K562 (cell line): ENCODE measurements around the gene SFRP5. TPM values are rescaled to one million over a fixed set of nuclear protein-coding genes. Genes with fewer than 3 reads are reported as not detected.

Source experiments
- ATAC-seq: fragments of 200-7000 bp; cut with Tn5 transposase; 3 replicates; pipeline ENCODE4 v1.9.1; 2020; ENCODE audit warnings: moderate library complexity
- BruUV-seq: library from RNA; stranded (reverse); fragments of 400-500 nt; replicated peaks from 2 replicates; lab custom pipeline; 2021; lab: Mats Ljungman, UMichigan
- CTCF ChIA-PET: fragments of 300-600 bp; formaldehyde crosslinking; extraction: SDS; loops from one replicate; lab custom pipeline; 2021; ENCODE audit warnings: low intra/inter-chr PET ratio; lab: Yijun Ruan, JAX
- POLR2A ChIA-PET: fragments of 300-600, 350-650 bp; sonication (Branson Sonifier 250); formaldehyde crosslinking; extraction: SDS; loops from one replicate; lab custom pipeline; 2021; ENCODE audit warnings: antibody characterized with exemption, inconsistent platforms; lab: Yijun Ruan, JAX
- DNase-seq, 4 experiments: peaks; one replicate each; pipeline versions ENCODE4 v3.0.0 to v3.0.0-alpha.2; 2011 to 2018; ENCODE audit warnings: low spot score in 3 of 4, mixed read lengths in 3 of 4; ENCODE audit errors: extremely low read depth in 1 of 4
- FAIRE-seq: peaks from 2 replicates; lab custom pipeline; 2011; peaks lifted over from hg19 to GRCh38; lab: Jason Lieb, UNC
- H2AFZ ChIP-seq: 2 replicates; pipeline ENCODE4 v1.6.0; 2011; ENCODE audit warnings: low read depth, low read length, control low read depth, inconsistent platforms
- H3K27ac ChIP-seq: fragments of 200-600 bp; 3 replicates; pipeline ENCODE4 v1.8.0; 2011; ENCODE audit warnings: low read depth, mild to moderate bottlenecking, control low read depth, inconsistent platforms, low read length, moderate library complexity, mixed read lengths; ENCODE audit errors: extremely low read depth
- H3K27me3 ChIP-seq, 2 experiments: fragments of 300-600 bp in 1 of 2; 2 replicates in 1 of 2; 3 replicates in 1 of 2; pipeline versions ENCODE4 v1.6.0 to v1.8.0; 2011; ENCODE audit warnings: inconsistent platforms in 2 of 2, low read length in 2 of 2, mild to moderate bottlenecking in 1 of 2, mixed read lengths in 1 of 2, moderate library complexity in 1 of 2; ENCODE audit not compliant: control insufficient read depth in 2 of 2, insufficient read depth in 2 of 2
- H3K36me3 ChIP-seq: fragments of 300-600 bp; 3 replicates; pipeline ENCODE4 v1.8.0; 2011; ENCODE audit warnings: mild to moderate bottlenecking, low read length, inconsistent platforms; ENCODE audit not compliant: control insufficient read depth, insufficient read depth
- H3K4me1 ChIP-seq, 2 experiments: fragments of 200-600 bp in 1 of 2; replicated peaks in 1 of 2; 2 replicates in 1 of 2; 3 replicates in 1 of 2; pipeline versions ENCODE4 v1.5.1 to v1.8.0; 2011; ENCODE audit warnings: inconsistent platforms in 2 of 2, low read length in 2 of 2, mild to moderate bottlenecking in 1 of 2, mixed read lengths in 1 of 2, moderate library complexity in 1 of 2; ENCODE audit not compliant: control insufficient read depth in 2 of 2, insufficient read depth in 2 of 2
- H3K4me2 ChIP-seq: 2 replicates; pipeline ENCODE4 v1.6.1; 2011; ENCODE audit warnings: low read length, control low read depth, inconsistent platforms, mixed read lengths; ENCODE audit not compliant: insufficient read depth
- H3K4me3 ChIP-seq: fragments of 200-600 bp; sonication (generic), shearing (Covaris generic); 2 replicates; pipeline ENCODE4 v1.5.1; 2016; ENCODE audit warnings: control low read depth, inconsistent platforms
- H3K79me2 ChIP-seq: fragments of 200-600 bp; 3 replicates; pipeline ENCODE4 v1.8.0; 2011; ENCODE audit warnings: low read length, inconsistent platforms; ENCODE audit not compliant: control insufficient read depth, insufficient read depth
- H3K9ac ChIP-seq, 2 experiments: 2 replicates each; pipeline versions ENCODE4 v1.6.0 to v1.6.1; 2011; ENCODE audit warnings: low read depth in 2 of 2, low read length in 2 of 2, control low read depth in 1 of 2, inconsistent platforms in 1 of 2, mild to moderate bottlenecking in 1 of 2, mixed read lengths in 1 of 2; ENCODE audit not compliant: insufficient read depth in 1 of 2
- H3K9me1 ChIP-seq: one replicate; pipeline ENCODE4 v1.6.0; 2011; ENCODE audit warnings: inconsistent platforms, mild to moderate bottlenecking, low read length, moderate library complexity; ENCODE audit not compliant: control insufficient read depth, insufficient read depth
- H3K9me3 ChIP-seq: replicated peaks from 2 replicates; pipeline ENCODE4 v1.5.1; 2011; ENCODE audit warnings: low read depth, low read length, inconsistent platforms; ENCODE audit not compliant: control insufficient read depth, insufficient read depth
- H4K20me1 ChIP-seq: replicated peaks from 2 replicates; pipeline ENCODE4 v1.6.1; 2011; ENCODE audit warnings: low read length, inconsistent platforms, mixed read lengths; ENCODE audit not compliant: control insufficient read depth, insufficient read depth
- POLR2H ChIP-seq: IDR thresholded peaks from 2 replicates; pipeline ENCODE4 v1.6.1; 2016; ENCODE audit warnings: missing genetic modification characterization, low read depth, mild to moderate bottlenecking, control low read depth, missing compliant biosample characterization, moderate library complexity
- ZNF431 ChIP-seq: sonication (generic); formaldehyde crosslinking; IDR thresholded peaks from 2 replicates; pipeline ENCODE4 v1.8.0; 2022; ENCODE audit warnings: mild to moderate bottlenecking, missing genetic modification reagents
- WGBS: fragments of 100-300 bp; shearing (Covaris generic); methylation state at CpG from one replicate; pipeline ENCODE4 v1.1.6; 2016; ENCODE audit warnings: low coverage, mixed read lengths; ENCODE audit not compliant: insufficient coverage; ENCODE audit errors: missing lambda C conversion rate; 5-methylcytosine and 5-hydroxymethylcytosine counted together
- in situ Hi-C: fragments of 300-500 bp; cut with MboI; formaldehyde crosslinking; loops from 4 replicates; pipeline ENCODE4 v1.15.0; 2018; ENCODE audit warnings: inconsistent platforms, mixed read lengths
- intact Hi-C: fragments of 100-400 bp; cut with micrococcal nuclease; formaldehyde crosslinking; loops from 2 replicates; pipeline ENCODE4 v1.14.2; 2022
- polyA plus RNA-seq, 8 experiments: library from polyadenylated mRNA; depleted of rRNA in 4 of 8; stranded (reverse) in 5 of 8; unstranded in 3 of 8; fragments of >200 nt; fragmentation: Nextera tagmentation in 2 of 8; fragmentation: Illumina TruSeq in 1 of 8; extraction: Ambion mirVana in 2 of 8; extraction: Trizol in 1 of 8; gene quantifications; 2 replicates each; pipeline versions ENCODE4 v1.2.1 to v1.2.3, GENCODE V29; 2011 to 2014; ENCODE audit warnings: inconsistent platforms in 1 of 8, missing spikeins in 1 of 8
- total RNA-seq, 7 experiments: library from RNA; depleted of rRNA in 6 of 7; stranded (reverse); fragments of >200 nt in 6 of 7; fragmentation: Illumina TruSeq in 2 of 7; extraction: Trizol in 2 of 7; gene quantifications; 2 replicates each; pipeline versions ENCODE4 v1.2.1 to v1.2.3, GENCODE V29; 2011 to 2021; ENCODE audit warnings: low replicate concordance in 1 of 7
- TF ChIP-seq, protein P1 (sequence below), 3 experiments: fragments of 200-800 bp in 1 of 3; fragments of 250-450 bp in 1 of 3; fragments of 450-650 bp in 1 of 3; sonication (Bioruptor Pico) in 1 of 3; sonication (Bioruptor generic) in 1 of 3; formaldehyde crosslinking in 1 of 3; IDR thresholded peaks; 2 replicates each; pipeline versions ENCODE4 v1.6.1 to v1.8.0; 2016 to 2022; ENCODE audit warnings: mild to moderate bottlenecking in 2 of 3, missing genetic modification characterization in 2 of 3, missing compliant biosample characterization in 1 of 3, moderate library complexity in 1 of 3

The SFRP5 gene
- total and polyA plus RNA-seq, 9 of the 15 experiments (the other 6 are each of a cell fraction or from before 2014, with no cell fraction given), result 0.07 to 0.29 (median 0.13) TPM; not detected in 3

DNA sequence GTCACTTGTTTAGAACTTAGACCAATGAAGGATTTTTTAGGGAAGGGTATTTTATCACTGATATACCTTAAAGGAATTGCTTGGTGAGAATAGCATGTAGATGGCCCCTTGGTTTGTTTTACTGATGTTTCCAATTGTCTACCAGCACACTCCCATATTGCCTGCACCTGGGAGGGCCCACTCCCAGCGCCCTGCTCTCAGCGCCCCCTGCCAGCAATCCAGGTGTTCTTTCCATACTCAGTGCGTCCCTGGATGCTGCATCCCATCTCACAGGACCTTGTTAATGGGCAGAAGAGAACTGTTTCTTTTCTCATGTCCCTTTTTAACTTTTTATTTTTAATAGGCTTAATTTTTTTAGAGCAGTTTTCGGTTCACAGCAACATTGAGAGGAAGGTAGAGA, 24.1 kb upstream of the SFRP5 start:
- intact Hi-C loops, result no loop called here
- Histone ChIP-seq H3K4me2 (no peak overlapping the region), H3K4me1 (peaks cover 10 to 12% of the 10 kb centered on the region in 2 experiments; a peak in 4 of 5 replicates), H4K20me1 (no peaks in the 10 kb centered on the region), H3K27me3 (peaks cover 0 to 1% of the 10 kb centered on the region in 2 experiments; a peak in 2 of 5 replicates), H3K9me1 (no peaks in the 10 kb centered on the region), H3K9me3 (peaks cover 5% of the 10 kb centered on the region; the same call in 1 of the 2 replicates), H2AFZ (no peak overlapping the region; the same call in 1 of the 2 replicates)
- no TSS peak for BruUV-seq
- no peak for DNase-seq
- CTCF ChIA-PET, result no interaction called here
- TF ChIP-seq ZNF431 (no peak), POLR2H (tag) (no peak)
- TF ChIP-seq, protein P1, sequence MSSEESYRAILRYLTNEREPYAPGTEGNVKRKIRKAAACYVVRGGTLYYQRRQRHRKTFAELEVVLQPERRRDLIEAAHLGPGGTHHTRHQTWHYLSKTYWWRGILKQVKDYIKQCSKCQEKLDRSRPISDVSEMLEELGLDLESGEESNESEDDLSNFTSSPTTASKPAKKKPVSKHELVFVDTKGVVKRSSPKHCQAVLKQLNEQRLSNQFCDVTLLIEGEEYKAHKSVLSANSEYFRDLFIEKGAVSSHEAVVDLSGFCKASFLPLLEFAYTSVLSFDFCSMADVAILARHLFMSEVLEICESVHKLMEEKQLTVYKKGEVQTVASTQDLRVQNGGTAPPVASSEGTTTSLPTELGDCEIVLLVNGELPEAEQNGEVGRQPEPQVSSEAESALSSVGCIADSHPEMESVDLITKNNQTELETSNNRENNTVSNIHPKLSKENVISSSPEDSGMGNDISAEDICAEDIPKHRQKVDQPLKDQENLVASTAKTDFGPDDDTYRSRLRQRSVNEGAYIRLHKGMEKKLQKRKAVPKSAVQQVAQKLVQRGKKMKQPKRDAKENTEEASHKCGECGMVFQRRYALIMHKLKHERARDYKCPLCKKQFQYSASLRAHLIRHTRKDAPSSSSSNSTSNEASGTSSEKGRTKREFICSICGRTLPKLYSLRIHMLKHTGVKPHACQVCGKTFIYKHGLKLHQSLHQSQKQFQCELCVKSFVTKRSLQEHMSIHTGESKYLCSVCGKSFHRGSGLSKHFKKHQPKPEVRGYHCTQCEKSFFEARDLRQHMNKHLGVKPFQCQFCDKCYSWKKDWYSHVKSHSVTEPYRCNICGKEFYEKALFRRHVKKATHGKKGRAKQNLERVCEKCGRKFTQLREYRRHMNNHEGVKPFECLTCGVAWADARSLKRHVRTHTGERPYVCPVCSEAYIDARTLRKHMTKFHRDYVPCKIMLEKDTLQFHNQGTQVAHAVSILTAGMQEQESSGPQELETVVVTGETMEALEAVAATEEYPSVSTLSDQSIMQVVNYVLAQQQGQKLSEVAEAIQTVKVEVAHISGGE (CRISPR knock-in tag; IDR thresholded peaks at IDR 0.05), result no peak
- TF ChIP-seq, all 486 proteins: peak for 0
- Histone ChIP-seq H3K4me3 (no peak overlapping the region), H3K36me3 (no peaks in the 10 kb centered on the region), H3K79me2 (no peaks in the 10 kb centered on the region), H3K27ac (no peak overlapping the region), H3K9ac (no peak overlapping the region)
- in situ Hi-C loops, result no loop called here
- ATAC-seq, result no peak
- FAIRE-seq, result no peak
- POLR2A ChIA-PET, result no interaction called here
- 51% methylated on average over 4 of the region's 4 CpGs for WGBS
